GM06990 (cell line): ENCODE data around the gene PARP1.

Source experiments
- DNase-seq: peaks from one replicate; pipeline ENCODE4 v3.0.0-alpha.2; 2011; ENCODE audit not compliant: insufficient read length; ENCODE audit errors: extremely low read depth
- H3K27me3 ChIP-seq: replicated peaks from 2 replicates; pipeline ENCODE4 v1.6.0; 2011; ENCODE audit warnings: low read length; ENCODE audit not compliant: control insufficient read depth, insufficient read depth
- H3K36me3 ChIP-seq: 2 replicates; pipeline ENCODE4 v1.5.1; 2011; ENCODE audit warnings: low read length; ENCODE audit not compliant: control insufficient read depth, insufficient read depth
- H3K4me3 ChIP-seq: replicated peaks from 2 replicates; pipeline ENCODE4 v1.5.1; 2011; ENCODE audit warnings: low read depth, mild to moderate bottlenecking, control low read depth, low read length
- CTCF ChIP-seq: IDR thresholded peaks from 2 replicates; pipeline ENCODE4 v1.5.1; 2011; ENCODE audit warnings: low read length, control low read depth, mild to moderate bottlenecking, inconsistent platforms; ENCODE audit not compliant: insufficient read depth, poor library complexity, severe bottlenecking

Gene PARP1

GRCh38 chr1:226320930-226321329 lies 87.0 kb downstream of the PARP1 start:
- no peaks in the 10 kb centered on the region for H3K27me3 ChIP-seq
- no peak for TF ChIP-seq CTCF
- no peaks in the 10 kb centered on the region for H3K36me3 ChIP-seq
- DNase-seq: no peak
- no peak overlapping the region for H3K4me3 ChIP-seq

- Histone ChIP-seq H3K4me3 (no peak overlapping the region), H3K36me3 (no peaks in the 10 kb centered on the region), H3K27me3 (no peaks in the 10 kb centered on the region)
- DNase-seq: no peak
- no peak for TF ChIP-seq CTCF
Measured at GRCh38 chr1:226318471-226318870, 89.4 kb downstream of the PARP1 start.

GRCh38 chr1:226314055-226314454 lies 93.8 kb downstream of the PARP1 start:
- Histone ChIP-seq H3K36me3 (no peaks in the 10 kb centered on the region), H3K27me3 (no peaks in the 10 kb centered on the region), H3K4me3 (no peak overlapping the region)
- DNase-seq: no peak
- no peak for TF ChIP-seq CTCF

- Histone ChIP-seq H3K36me3 (no peaks in the 10 kb centered on the region), H3K4me3 (no peak overlapping the region), H3K27me3 (no peaks in the 10 kb centered on the region)
- DNase-seq: no peak
- TF ChIP-seq CTCF: no peak
Measured at GRCh38 chr1:226312065-226312464, 95.8 kb downstream of the PARP1 start.

GRCh38 chr1:226311376-226311775 lies 96.5 kb downstream of the PARP1 start:
- DNase-seq: no peak
- Histone ChIP-seq H3K27me3 (no peaks in the 10 kb centered on the region), H3K4me3 (no peak overlapping the region), H3K36me3 (no peaks in the 10 kb centered on the region)
- TF ChIP-seq CTCF: no peak
